D721Med (cell line): ENCODE results near the gene NINL.

Source experiments
- DNase-seq: peaks from one replicate; pipeline ENCODE4 v3.0.0; 2011; ENCODE audit warnings: low spot score; ENCODE audit not compliant: insufficient read length
- FAIRE-seq: peaks from 2 replicates; lab custom pipeline; 2011; peaks lifted over from hg19 to GRCh38; lab: Jason Lieb, UNC
- TF ChIP-seq, protein P1 (sequence below): IDR thresholded peaks from 2 replicates; pipeline ENCODE4 v1.5.1; 2012; ENCODE audit warnings: mild to moderate bottlenecking, control low read depth; ENCODE audit not compliant: insufficient read depth; ENCODE audit errors: missing control alignments

Gene NINL

DNA sequence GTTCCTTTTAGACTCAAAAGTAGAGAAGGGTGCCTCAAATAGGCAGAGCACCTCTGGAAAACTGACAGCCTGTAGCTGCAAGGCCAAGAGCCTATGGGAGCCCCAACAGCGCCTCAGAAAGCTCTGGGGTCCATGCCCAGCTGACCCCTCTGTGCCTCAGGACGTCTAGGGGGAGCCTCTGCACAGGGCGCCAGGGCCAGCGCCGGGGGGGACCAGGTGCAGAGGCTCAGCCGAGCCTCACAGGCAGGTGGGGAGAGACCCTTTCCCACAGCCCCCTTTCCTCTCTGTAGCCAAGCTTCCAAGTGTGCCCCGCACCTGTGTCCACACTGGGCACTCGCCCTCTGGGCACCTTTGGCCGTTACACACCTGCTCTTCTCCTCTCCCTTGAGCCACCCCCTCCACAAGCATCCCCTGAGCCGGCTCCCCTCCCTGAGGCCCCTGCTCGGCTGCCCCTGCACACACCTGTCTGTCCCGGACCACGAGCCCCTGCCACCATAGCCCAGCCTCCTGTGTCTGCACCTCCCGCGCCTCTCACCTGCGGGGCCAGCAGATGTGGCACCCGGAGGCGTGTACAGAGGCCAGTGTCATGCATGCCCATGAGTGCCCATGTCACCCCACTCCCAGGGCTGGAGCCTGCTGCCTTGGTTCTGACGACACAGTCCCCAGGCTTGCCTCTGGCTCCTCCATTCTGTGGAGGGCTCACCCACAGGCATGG lies 124.6 kb downstream of the NINL start:
- FAIRE-seq = no peak
- TF ChIP-seq, protein P1, sequence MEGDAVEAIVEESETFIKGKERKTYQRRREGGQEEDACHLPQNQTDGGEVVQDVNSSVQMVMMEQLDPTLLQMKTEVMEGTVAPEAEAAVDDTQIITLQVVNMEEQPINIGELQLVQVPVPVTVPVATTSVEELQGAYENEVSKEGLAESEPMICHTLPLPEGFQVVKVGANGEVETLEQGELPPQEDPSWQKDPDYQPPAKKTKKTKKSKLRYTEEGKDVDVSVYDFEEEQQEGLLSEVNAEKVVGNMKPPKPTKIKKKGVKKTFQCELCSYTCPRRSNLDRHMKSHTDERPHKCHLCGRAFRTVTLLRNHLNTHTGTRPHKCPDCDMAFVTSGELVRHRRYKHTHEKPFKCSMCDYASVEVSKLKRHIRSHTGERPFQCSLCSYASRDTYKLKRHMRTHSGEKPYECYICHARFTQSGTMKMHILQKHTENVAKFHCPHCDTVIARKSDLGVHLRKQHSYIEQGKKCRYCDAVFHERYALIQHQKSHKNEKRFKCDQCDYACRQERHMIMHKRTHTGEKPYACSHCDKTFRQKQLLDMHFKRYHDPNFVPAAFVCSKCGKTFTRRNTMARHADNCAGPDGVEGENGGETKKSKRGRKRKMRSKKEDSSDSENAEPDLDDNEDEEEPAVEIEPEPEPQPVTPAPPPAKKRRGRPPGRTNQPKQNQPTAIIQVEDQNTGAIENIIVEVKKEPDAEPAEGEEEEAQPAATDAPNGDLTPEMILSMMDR = no peak
- DNase-seq = no peak

DNA sequence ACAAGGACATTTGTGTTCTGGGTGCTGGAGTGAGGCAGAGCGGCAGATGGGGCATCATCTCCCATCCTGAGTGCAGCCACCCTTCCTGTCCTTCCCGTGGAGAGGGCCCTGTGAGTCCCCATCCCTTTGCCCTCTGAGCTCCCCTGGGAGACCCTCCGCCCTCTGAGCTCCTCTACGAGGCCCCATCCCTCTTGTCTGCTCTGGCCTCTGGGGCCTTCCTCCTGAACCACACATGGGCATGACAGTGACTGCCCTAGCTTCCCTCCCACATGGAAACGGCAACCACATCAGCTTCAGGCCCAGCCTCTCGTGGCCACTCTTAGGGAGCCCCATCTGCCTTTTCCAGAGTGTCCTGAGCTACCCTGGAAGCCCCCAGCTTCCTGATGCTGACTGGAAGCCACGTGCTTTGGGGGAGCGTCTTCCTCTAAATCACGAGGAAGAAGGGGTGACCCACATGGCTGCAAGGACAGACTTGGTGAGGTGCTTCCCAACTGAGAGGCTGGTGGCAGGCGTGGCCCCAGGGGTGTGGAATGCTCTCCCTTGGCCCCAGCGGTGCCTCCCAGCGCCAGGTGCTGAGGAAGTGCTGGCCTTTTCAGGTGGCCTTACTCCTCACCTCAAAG lies 125.3 kb downstream of the NINL start:
- FAIRE-seq (no peak), DNase-seq (no peak)
- TF ChIP-seq, protein P1 = no peak

DNA sequence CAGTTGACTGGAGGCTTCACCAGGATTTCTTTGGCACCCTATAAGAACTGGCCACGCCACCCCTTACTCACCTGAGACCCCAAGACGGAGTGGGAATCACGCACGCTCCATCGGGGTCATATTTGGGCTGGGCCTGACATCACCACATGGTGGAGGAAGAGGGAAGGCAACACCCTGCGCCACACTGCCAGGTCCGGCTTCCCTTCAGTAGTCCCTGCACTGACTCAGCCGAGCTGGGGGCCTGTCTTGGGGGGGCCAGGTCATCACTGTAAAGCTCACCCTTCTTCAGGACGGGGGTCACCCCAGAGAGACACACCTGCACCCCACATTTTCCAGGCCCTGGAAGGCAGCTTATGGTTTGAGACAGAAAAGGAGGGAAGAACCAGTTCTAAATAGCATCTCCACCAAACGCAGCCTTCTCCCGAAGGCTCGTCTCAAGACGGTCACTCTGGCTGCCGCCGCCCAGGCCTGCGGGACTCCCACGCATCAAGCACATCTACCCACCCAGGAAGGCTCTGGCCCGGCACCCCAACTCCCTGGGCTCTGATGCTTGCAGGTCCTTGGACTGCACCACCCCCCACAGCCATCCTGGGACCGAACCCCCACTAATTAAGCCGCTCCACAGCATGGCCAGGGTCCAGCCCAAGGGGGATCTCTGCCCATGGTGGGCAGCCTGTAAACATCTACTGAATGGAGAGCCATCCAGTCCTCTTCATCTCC lies 126.1 kb downstream of the NINL start:
- FAIRE-seq (no peak), DNase-seq (no peak)
- TF ChIP-seq, protein P1 = no peak

DNA sequence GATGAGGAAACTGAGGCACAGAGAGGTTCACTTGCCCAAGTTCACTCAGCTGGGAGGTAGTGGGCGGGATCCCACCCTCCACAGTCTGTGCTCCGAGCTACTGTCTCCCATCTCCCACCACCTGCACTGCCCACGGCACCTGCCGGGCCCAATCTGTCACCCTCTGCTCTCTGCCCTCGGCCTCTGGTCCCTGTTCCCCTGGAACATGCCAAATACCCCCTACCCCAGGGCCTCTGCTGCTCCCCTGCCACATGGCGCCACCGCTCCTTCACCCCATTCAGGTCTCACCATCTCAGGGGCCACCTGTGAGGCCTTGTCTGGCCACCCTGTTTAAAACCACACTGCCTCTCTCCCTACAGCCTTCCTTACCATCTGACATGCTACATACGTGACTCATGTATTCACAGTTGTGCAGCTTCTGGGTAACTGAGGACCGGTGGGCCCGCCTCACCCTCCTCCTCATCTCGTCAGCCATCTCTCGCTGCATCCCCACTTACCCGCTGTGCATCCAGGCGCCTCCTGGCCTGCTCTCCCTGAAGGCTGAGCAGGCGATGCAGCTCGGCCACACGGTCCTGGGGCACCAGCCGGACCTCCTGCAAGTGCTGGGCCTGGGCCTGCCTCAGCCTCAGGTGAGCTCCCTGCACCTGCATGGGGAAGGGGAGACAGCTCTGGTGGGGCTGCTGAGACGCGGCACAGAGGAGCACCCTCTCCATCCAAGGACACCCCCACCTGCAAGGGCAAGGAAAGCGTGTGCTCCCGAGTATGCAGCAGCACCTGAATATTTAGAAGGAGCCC lies 127.2 kb downstream of the NINL start:
- FAIRE-seq (no peak), DNase-seq (no peak)
- TF ChIP-seq, protein P1 = no peak

DNA sequence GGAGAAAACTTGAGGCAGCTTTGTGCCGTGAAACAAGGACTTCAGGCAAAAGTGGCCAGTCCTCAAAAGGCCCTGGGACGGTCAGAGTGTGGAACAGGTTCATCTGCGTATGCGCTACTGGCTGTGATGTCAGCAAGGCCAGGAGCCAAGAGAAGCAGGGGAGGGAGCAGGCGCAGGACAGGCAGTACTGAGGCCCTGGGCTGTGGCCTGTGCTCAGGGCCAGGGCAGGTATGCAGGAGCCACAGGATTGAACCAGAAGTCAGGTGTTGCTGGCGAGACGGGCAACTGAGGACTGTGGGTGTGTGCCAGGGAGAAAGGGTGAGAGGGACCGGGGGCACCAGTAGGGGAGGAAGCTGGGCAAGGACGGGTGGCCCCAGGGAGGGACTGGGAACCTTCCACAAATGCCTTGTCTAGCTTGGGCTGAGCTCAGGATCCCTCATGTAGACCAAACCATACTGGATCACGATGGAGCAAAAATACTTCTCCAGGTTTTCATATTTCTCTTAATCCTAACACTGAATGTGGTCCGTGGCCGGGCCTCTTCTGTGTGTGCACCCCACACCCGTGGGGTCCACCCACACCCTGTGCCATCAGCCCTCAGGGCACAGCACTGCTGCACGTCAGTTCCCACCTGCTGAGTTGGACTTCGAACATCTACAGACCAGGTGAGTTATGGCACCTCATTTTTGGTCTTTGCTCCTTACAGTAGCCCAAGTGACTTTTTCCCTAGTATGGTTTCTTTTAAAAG lies 131.0 kb downstream of the NINL start:
- FAIRE-seq = no peak
- DNase-seq = no peak
- TF ChIP-seq, protein P1 = no peak

DNA sequence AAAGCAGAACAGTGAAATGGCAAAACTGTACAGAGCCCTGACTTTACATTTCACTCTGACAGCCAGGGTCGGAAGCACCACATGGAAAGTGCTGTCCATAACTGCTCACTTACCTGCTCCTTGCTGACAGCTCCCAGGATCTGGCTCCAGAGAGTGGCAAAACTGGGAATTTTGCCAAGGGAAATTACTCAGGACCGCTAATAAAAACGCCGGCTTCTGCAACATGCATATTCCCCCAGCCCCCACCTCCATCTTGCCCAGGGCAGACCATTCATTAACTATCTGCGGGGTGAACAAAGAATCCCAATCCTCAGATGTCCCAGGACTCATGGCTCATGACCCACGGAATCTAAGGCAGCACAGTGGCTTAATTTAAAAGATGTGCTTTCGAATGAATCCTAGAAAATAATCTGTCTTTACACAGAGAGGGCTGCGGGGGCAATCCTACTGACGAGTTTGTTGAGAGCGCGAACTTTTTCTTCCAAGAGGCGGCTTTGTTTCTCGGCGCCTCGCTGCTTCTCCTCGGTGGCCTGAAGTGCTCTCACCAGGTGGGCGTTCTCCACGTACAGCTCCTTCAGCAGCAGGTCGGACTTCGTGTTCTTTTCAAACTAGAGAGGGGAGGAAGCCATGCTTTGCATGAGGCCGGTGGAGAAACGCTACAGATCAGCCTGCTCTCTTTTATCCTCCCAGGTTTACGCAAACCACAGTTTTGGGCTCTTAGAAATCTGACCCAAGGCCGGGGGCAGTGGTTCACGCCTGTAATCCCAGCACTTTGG lies 132.1 kb downstream of the NINL start:
- no peak for DNase-seq
- no peak for FAIRE-seq
- TF ChIP-seq, protein P1 = no peak
